Esophagus squamous epithelium (tissue), 5 donors: ENCODE data around the gene DSEL. TPM values are rescaled to one million over a fixed set of nuclear protein-coding genes. Genes with fewer than 3 reads are reported as not detected.

ENCODE experiments used
- DNase-seq: peaks from one replicate; lab custom pipeline; 2025; lab: John Stamatoyannopoulos, UW
- H3K27ac ChIP-seq, 4 donors: fragments of 200-600 bp; sonication (generic); one replicate each; pipeline ENCODE4 v1.5.1; 2016 to 2019; ENCODE audit warnings: mild to moderate bottlenecking in 1 of 4
- H3K27me3 ChIP-seq, 4 donors: fragments of 200-600 bp; sonication (generic); 1 replicate in 3 of 4; 2 replicates in 1 of 4; pipeline versions ENCODE4 v1.5.1 to v1.6.0; 2017 to 2021; ENCODE audit warnings: antibody characterized with exemption in 1 of 4
- H3K36me3 ChIP-seq, 3 donors: fragments of 200-600 bp; sonication (generic); one replicate each; pipeline ENCODE4 v1.5.1; 2016 to 2019
- H3K4me1 ChIP-seq, 3 donors: fragments of 200-600 bp; sonication (generic); one replicate each; pipeline ENCODE4 v1.5.1; 2017 to 2019
- H3K4me3 ChIP-seq, 4 donors: fragments of 200-600 bp; sonication (generic); 1 replicate in 3 of 4; 2 replicates in 1 of 4; pipeline ENCODE4 v1.5.1; 2016 to 2019; ENCODE audit warnings: mild to moderate bottlenecking in 2 of 4, moderate library complexity in 1 of 4
- H3K9me3 ChIP-seq, 3 donors: fragments of 200-600 bp; sonication (generic); one replicate each; pipeline ENCODE4 v1.5.1; 2016 to 2019
- POLR2A ChIP-seq, 4 donors: fragments of 450-650 bp; IDR thresholded peaks; one replicate each; pipeline ENCODE4 v1.6.1; 2017; ENCODE audit warnings: antibody characterized with exemption in 4 of 4, mild to moderate bottlenecking in 4 of 4, moderate library complexity in 3 of 4
- WGBS, 2 donors: methylation state at CpG; one replicate each; pipeline ENCODE4 v1.1.5; 2018; 5-methylcytosine and 5-hydroxymethylcytosine counted together
- intact Hi-C: fragments of 100-400 bp; cut with DNase I; formaldehyde crosslinking; loops from one replicate; pipeline ENCODE4 v1.15.0; 2022
- total RNA-seq, 4 donors: library from RNA; depleted of rRNA; stranded (reverse); fragments of >200 nt; gene quantifications; one replicate each; pipeline ENCODE4 v1.1.0, GENCODE V29; 2016
- TF ChIP-seq, protein P1 (sequence below), 6 experiments: fragments of 450-650 bp in 4 of 6; fragments of 200-600 bp in 2 of 6; sonication (generic) in 2 of 6; IDR thresholded peaks; one replicate each; pipeline ENCODE4 v1.5.1; 2016 to 2019; ENCODE audit warnings: antibody characterized with exemption in 6 of 6, mild to moderate bottlenecking in 4 of 6, moderate library complexity in 4 of 6
- donor health status: DM: yes; HTN: yes; CAD: no.

DSEL gene
- total RNA-seq, 4 donors from 2014 or later = 0.45 to 5.7 (median 1.5) TPM

DNA sequence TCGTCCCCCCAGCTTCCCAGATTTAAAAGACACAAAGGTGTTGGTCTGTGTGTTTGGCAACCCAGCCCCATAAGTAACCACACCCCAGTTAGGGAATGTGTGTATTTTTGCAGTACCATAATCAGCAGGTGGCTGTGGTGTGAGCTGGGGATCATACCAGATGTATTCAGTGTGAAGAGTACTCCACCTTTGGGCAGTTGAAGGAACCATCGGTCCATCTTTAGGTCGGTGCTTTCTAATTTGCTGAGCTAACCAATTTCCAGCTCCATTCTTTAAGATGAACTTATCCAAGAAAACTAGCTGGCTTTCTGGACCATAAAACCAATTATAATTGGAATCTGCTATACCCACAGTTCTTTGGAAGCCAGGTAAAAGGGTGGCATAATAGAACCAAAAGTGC is 3.2 kb downstream of the DSEL start:
- intact Hi-C loops = no loop called here
- no peak for DNase-seq
- no peak overlapping the region for H3K4me3 ChIP-seq
- WGBS, 2 donors = 77 to 80% methylated on average over 2 to 3 of the region's 3 CpGs
- TF ChIP-seq, protein P1, sequence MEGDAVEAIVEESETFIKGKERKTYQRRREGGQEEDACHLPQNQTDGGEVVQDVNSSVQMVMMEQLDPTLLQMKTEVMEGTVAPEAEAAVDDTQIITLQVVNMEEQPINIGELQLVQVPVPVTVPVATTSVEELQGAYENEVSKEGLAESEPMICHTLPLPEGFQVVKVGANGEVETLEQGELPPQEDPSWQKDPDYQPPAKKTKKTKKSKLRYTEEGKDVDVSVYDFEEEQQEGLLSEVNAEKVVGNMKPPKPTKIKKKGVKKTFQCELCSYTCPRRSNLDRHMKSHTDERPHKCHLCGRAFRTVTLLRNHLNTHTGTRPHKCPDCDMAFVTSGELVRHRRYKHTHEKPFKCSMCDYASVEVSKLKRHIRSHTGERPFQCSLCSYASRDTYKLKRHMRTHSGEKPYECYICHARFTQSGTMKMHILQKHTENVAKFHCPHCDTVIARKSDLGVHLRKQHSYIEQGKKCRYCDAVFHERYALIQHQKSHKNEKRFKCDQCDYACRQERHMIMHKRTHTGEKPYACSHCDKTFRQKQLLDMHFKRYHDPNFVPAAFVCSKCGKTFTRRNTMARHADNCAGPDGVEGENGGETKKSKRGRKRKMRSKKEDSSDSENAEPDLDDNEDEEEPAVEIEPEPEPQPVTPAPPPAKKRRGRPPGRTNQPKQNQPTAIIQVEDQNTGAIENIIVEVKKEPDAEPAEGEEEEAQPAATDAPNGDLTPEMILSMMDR (IDR thresholded peaks at IDR 0.05) = no peak
- TF ChIP-seq POLR2A (IDR thresholded peaks at IDR 0.05) = no peak
- no peaks in the 10 kb centered on the region for H3K9me3 ChIP-seq
- H3K4me1 ChIP-seq = peaks cover 4 to 37% (median 7%) of the 10 kb centered on the region in 3 donors
- no peaks in the 10 kb centered on the region for H3K36me3 ChIP-seq
- no peaks in the 10 kb centered on the region for H3K27me3 ChIP-seq
- H3K27ac ChIP-seq = no peak overlapping the region

DNA sequence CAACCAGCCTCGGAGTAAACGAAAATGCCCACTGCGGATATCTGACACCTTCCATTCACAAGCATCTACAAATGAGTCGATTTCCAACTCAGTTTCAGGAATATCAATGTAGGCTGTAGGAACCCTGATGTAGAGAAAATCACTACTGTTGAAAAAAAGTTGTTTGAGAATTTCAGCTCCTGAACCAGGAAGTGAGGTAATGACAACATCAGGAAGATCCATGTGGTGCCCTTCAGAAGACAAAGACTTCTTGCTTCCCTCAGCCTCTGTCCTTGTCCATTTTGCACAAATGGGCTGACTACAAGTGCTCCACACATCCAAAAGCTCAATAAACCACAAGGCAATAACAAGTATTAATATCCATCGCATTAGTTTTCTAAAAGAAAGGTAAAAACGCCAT is 4.7 kb downstream of the DSEL start:
- 81 to 89% methylated on average over 3 to 6 of the region's 6 CpGs for WGBS, 2 donors
- TF ChIP-seq, protein P1 (IDR thresholded peaks at IDR 0.05) = no peak
- TF ChIP-seq POLR2A (IDR thresholded peaks at IDR 0.05) = no peak
- H3K9me3 ChIP-seq = no peaks in the 10 kb centered on the region
- no peak for DNase-seq
- no peaks in the 10 kb centered on the region for H3K36me3 ChIP-seq
- H3K4me3 ChIP-seq = no peak overlapping the region
- no peak overlapping the region for H3K27ac ChIP-seq
- intact Hi-C loops = no loop called here
- no peaks in the 10 kb centered on the region for H3K27me3 ChIP-seq
- H3K4me1 ChIP-seq = peaks cover 0 to 23% (median 0%) of the 10 kb centered on the region in 3 donors

DNA sequence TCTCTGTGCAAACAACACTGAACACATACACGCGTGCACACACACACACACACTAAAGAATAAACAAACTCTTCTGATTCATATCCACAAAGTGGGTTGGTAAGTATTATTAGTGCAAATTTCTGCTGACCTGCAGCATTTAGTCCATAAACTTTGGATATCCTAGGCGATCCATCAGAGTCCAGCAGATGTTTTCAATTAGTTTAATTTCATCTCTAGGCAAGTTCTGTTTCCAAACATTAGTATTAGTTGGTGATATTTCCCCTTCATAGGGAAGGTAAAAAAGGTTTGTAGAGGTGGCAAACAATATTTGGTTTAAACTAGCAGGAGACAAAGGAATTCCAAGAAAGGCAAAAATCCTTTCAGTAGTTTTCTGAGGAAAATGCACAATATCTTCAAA is 5.7 kb downstream of the DSEL start:
- Histone ChIP-seq H3K27me3 (no peaks in the 10 kb centered on the region), H3K9me3 (no peaks in the 10 kb centered on the region), H3K27ac (no peak overlapping the region), H3K4me1 (peaks cover 0 to 23% (median 0%) of the 10 kb centered on the region in 3 donors), H3K36me3 (no peaks in the 10 kb centered on the region), H3K4me3 (no peak overlapping the region)
- no peak for DNase-seq
- WGBS, 2 donors = 60 to 75% methylated on average over 3 of the region's 3 CpGs
- no peak for TF ChIP-seq POLR2A (IDR thresholded peaks at IDR 0.05)
- TF ChIP-seq, protein P1 (IDR thresholded peaks at IDR 0.05) = no peak
- intact Hi-C loops = no loop called here

DNA sequence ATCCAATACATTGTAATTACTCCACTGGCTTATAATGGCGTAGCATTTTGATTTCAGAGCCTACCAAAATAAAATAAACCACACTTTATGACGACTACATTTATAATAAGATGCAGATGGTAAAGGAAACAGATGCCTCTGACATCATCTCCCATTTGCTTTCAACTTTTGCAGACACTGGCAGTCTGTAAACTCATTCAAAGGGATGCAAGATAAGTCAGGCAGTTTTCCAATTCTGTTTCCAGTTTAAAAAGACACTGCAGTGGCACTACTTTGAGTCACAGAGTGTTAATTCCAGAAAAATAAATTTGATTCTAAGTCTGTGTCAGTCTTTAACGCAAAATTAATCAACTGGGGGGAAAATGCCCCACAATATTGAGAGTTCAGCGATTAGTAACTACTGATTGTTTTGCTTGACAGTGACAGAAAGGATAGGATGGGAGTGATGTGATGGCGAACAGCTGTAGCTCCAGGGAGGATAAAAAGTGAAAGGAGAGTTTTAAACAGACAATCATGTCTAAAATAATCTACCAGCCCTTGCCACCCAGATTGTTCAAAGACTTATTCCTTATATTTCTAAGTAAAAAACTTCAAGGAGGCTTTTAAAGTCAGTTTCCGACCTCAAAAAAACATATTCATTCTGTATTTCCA is 6.7 kb downstream of the DSEL start:
- peaks cover 0 to 15% (median 0%) of the 10 kb centered on the region in 3 donors for H3K4me1 ChIP-seq
- DNase-seq = no peak
- H3K27ac ChIP-seq = no peak overlapping the region
- H3K27me3 ChIP-seq = no peaks in the 10 kb centered on the region
- no peaks in the 10 kb centered on the region for H3K36me3 ChIP-seq
- WGBS, 2 donors = 52 to 65% methylated on average over 6 of the region's 6 CpGs
- intact Hi-C loops = no loop called here
- H3K9me3 ChIP-seq = no peaks in the 10 kb centered on the region
- H3K4me3 ChIP-seq = no peak overlapping the region
- TF ChIP-seq, protein P1 (IDR thresholded peaks at IDR 0.05) = no peak
- no peak for TF ChIP-seq POLR2A (IDR thresholded peaks at IDR 0.05)

DNA sequence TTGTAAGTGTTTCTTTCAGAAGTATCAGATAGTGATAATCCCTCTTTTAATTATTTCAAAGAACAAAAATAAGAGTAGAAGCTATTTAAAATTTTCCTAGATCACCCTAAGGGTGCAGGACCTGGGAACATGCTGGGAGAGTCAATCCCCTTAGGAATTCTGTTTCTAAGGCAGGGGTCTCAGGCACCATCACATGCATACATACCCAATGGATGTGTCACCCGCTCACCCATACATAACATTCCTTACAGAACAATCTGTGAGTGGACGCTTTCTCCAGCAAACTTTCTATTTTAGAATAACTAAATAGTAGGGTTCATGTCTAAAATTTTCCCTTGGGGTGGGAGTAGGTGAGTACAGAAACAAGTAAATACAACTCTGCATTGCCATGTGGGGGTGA is 8.4 kb downstream of the DSEL start:
- H3K27ac ChIP-seq = no peak overlapping the region
- 86 to 92% methylated on average over 2 of the region's 2 CpGs for WGBS, 2 donors
- H3K4me1 ChIP-seq = peaks cover 0 to 6% (median 0%) of the 10 kb centered on the region in 3 donors
- no peaks in the 10 kb centered on the region for H3K36me3 ChIP-seq
- intact Hi-C loops = no loop called here
- DNase-seq = no peak
- TF ChIP-seq, protein P1 (IDR thresholded peaks at IDR 0.05) = no peak
- TF ChIP-seq POLR2A (IDR thresholded peaks at IDR 0.05) = no peak
- H3K27me3 ChIP-seq = no peaks in the 10 kb centered on the region
- H3K4me3 ChIP-seq = no peak overlapping the region
- no peaks in the 10 kb centered on the region for H3K9me3 ChIP-seq
